HepG2 (cell line): Measurements from ENCODE around the gene C11orf24. TPM values are rescaled to one million over a fixed set of nuclear protein-coding genes. Genes with fewer than 3 reads are reported as not detected.

Source experiments
- ARID4A ChIP-seq: sonication (generic); formaldehyde crosslinking; IDR thresholded peaks from 2 replicates; pipeline ENCODE4 v1.5.0; 2020; ENCODE audit warnings: mild to moderate bottlenecking, missing genetic modification reagents, borderline replicate concordance
- DPF2 ChIP-seq: sonication (generic); formaldehyde crosslinking; IDR thresholded peaks from 2 replicates; pipeline ENCODE4 v1.4.0; 2020; ENCODE audit warnings: mild to moderate bottlenecking, low read depth, missing genetic modification reagents, borderline replicate concordance
- GABPB1 ChIP-seq: IDR thresholded peaks from 2 replicates; pipeline ENCODE4 v1.6.1; 2016; ENCODE audit warnings: mild to moderate bottlenecking, missing genetic modification reagents, moderate library complexity, missing compliant biosample characterization
- HDAC6 ChIP-seq: fragments of 200-600 bp; sonication (generic); IDR thresholded peaks from 2 replicates; pipeline ENCODE4 v1.7.0; 2017; ENCODE audit warnings: mild to moderate bottlenecking, antibody characterized with exemption, low read length, low read depth
- MYC ChIP-seq: sonication (generic); formaldehyde crosslinking; IDR thresholded peaks from 2 replicates; pipeline ENCODE4 v1.9.0; 2021; ENCODE audit warnings: missing genetic modification reagents, borderline replicate concordance
- PBX2 ChIP-seq: IDR thresholded peaks from 2 replicates; pipeline ENCODE4 v1.6.1; 2016; ENCODE audit warnings: control low read depth
- SP1 ChIP-seq, 2 experiments: fragments of 450-650 bp in 1 of 2; sonication (generic) in 1 of 2; formaldehyde crosslinking in 1 of 2; IDR thresholded peaks; 2 replicates each; pipeline versions ENCODE4 v1.4.0 to v1.6.1; 2016 to 2020; ENCODE audit warnings: missing genetic modification reagents in 1 of 2
- SP2 ChIP-seq: sonication (generic); formaldehyde crosslinking; IDR thresholded peaks from 2 replicates; pipeline ENCODE4 v1.5.1; 2020; ENCODE audit warnings: mild to moderate bottlenecking, missing genetic modification reagents
- SRY ChIP-seq: sonication (generic); formaldehyde crosslinking; IDR thresholded peaks from 2 replicates; pipeline ENCODE4 v1.8.0; 2022; ENCODE audit warnings: mild to moderate bottlenecking, missing genetic modification reagents
- TBL1XR1 ChIP-seq: fragments of 150-350 bp; IDR thresholded peaks from 2 replicates; pipeline ENCODE4 v1.6.1; 2014; ENCODE audit warnings: borderline replicate concordance, low read length; ENCODE audit not compliant: partially characterized antibody
- ZBTB40 ChIP-seq, 2 experiments: fragments of 450-650 bp in 1 of 2; sonication (generic) in 1 of 2; formaldehyde crosslinking in 1 of 2; IDR thresholded peaks; 2 replicates each; pipeline versions ENCODE4 v1.6.1 to v1.8.0; 2016 to 2022; ENCODE audit warnings: antibody characterized with exemption in 1 of 2, mild to moderate bottlenecking in 1 of 2, missing genetic modification reagents in 1 of 2
- ZC3H4 ChIP-seq: sonication (generic); formaldehyde crosslinking; IDR thresholded peaks from 2 replicates; pipeline ENCODE4 v1.4.0; 2020; ENCODE audit warnings: missing genetic modification reagents, borderline replicate concordance
- polyA plus RNA-seq, 8 experiments: library from polyadenylated mRNA; depleted of rRNA in 3 of 8; stranded (reverse) in 7 of 8; unstranded in 1 of 8; fragments of >200 nt; fragmentation: Illumina TruSeq in 4 of 8; extraction: Trizol in 4 of 8; gene quantifications; 2 replicates each; pipeline versions ENCODE4 v1.2.1 to v1.2.3, GENCODE V29; 2011 to 2016; ENCODE audit warnings: low read depth in 4 of 8, missing spikeins in 1 of 8, mixed read lengths in 1 of 8; ENCODE audit not compliant: insufficient read depth in 1 of 8
- total RNA-seq, 5 experiments: library from RNA; depleted of rRNA; stranded (reverse); fragments of >200 nt; fragmentation: Illumina TruSeq; extraction: Trizol; gene quantifications; 2 replicates each; pipeline ENCODE4 v1.2.3, GENCODE V29; 2016; ENCODE audit warnings: low read depth in 1 of 5

C11orf24 gene
- total and polyA plus RNA-seq, 2 of the 13 experiments (the other 11 are each of a cell fraction or from before 2014, with no cell fraction given): 52.9 to 55.5 TPM

- TF ChIP-seq GABPB1 (CRISPR knock-in tag) (peak; percentile 65; the same call in 1 of the 2 replicates), MYC (CRISPR knock-in tag) (peak; percentile 68; the same call in 1 of the 2 replicates), HDAC6 (no peak), ZBTB40 (IDR thresholded peaks at IDR 0.05) (no peak), ZBTB40 (CRISPR knock-in tag; IDR thresholded peaks at IDR 0.05) (peak; percentile 68), SRY (0 out of 2 replicates have a peak, but pooled peaks have one; percentile 33), ZC3H4 (no peak), ARID4A (peak; percentile 64; the same call in 1 of the 2 replicates), PBX2 (CRISPR knock-in tag) (no peak), SP1 (IDR thresholded peaks at IDR 0.05) (no peak), SP1 (CRISPR knock-in tag; IDR thresholded peaks at IDR 0.05) (no peak; the same call in 1 of the 2 replicates), SP2 (CRISPR knock-in tag) (no peak), TBL1XR1 (no peak), DPF2 (CRISPR knock-in tag) (no peak)
Observed at GRCh38 chr11:68257477-68258362, 14.1 kb downstream of the C11orf24 start (continued).
